IPS DF 6.9 (cell line): ENCODE results near the gene CAMK1D.

Experiments
- DNase-seq: peaks from one replicate; pipeline ENCODE4 v3.0.0-alpha.2; 2013; ENCODE audit warnings: low read depth, low spot score
- H3K27ac ChIP-seq: one replicate; pipeline ENCODE4 v1.5.1; 2013; ENCODE audit warnings: low read length, control low read depth
- H3K27me3 ChIP-seq: 2 replicates; pipeline ENCODE4 v1.6.1; 2013; ENCODE audit warnings: mild to moderate bottlenecking, low read length; ENCODE audit not compliant: control insufficient read depth, insufficient read depth
- H3K36me3 ChIP-seq: 2 replicates; pipeline ENCODE4 v1.6.1; 2013; ENCODE audit warnings: low read length; ENCODE audit not compliant: control insufficient read depth, insufficient read depth
- H3K4me1 ChIP-seq: 2 replicates; pipeline ENCODE4 v1.6.1; 2013; ENCODE audit warnings: low read length; ENCODE audit not compliant: control insufficient read depth, insufficient read depth
- H3K4me3 ChIP-seq: 2 replicates; pipeline ENCODE4 v1.5.1; 2013; ENCODE audit warnings: mild to moderate bottlenecking, low read length
- H3K9me3 ChIP-seq: 2 replicates; pipeline ENCODE4 v1.6.1; 2013; ENCODE audit warnings: low read length, inconsistent platforms; ENCODE audit not compliant: control insufficient read depth, insufficient read depth
- WGBS: extraction: QIAGEN DNeasy Blood & Tissue Kit; methylation state at CpG from one replicate; pipeline ENCODE4 v1.1.7; 2013; ENCODE audit warnings: mixed read lengths, missing lambda C conversion rate; ENCODE audit not compliant: insufficient read length, insufficient coverage; 5-methylcytosine and 5-hydroxymethylcytosine counted together

The CAMK1D gene

GRCh38 chr10:12387561-12388210, 38.3 kb downstream of the CAMK1D start:
- Histone ChIP-seq H3K4me1 (no peaks in the 10 kb centered on the region), H3K36me3 (no peaks in the 10 kb centered on the region), H3K27me3 (no peaks in the 10 kb centered on the region), H3K9me3 (no peaks in the 10 kb centered on the region), H3K4me3 (no peak overlapping the region), H3K27ac (no peak overlapping the region)
- WGBS: no CpG with 5 or more reads among the region's 15 CpGs
- DNase-seq: no peak

- Histone ChIP-seq H3K4me1 (no peaks in the 10 kb centered on the region), H3K27me3 (no peaks in the 10 kb centered on the region), H3K27ac (no peak overlapping the region), H3K4me3 (no peak overlapping the region), H3K36me3 (no peaks in the 10 kb centered on the region), H3K9me3 (no peaks in the 10 kb centered on the region)
- no peak for DNase-seq
- WGBS: no CpG with 5 or more reads among the region's 17 CpGs
These were observed 39.3 kb downstream of the CAMK1D start for GRCh38 chr10:12388671-12389070.

- no peak overlapping the region for H3K4me3 ChIP-seq
- no peak for DNase-seq
- H3K27me3 ChIP-seq: no peaks in the 10 kb centered on the region
- no peaks in the 10 kb centered on the region for H3K4me1 ChIP-seq
- no peaks in the 10 kb centered on the region for H3K36me3 ChIP-seq
- H3K27ac ChIP-seq: no peak overlapping the region
- H3K9me3 ChIP-seq: no peaks in the 10 kb centered on the region
- WGBS: no CpG with 5 or more reads among the region's 17 CpGs
These were observed 39.9 kb downstream of the CAMK1D start for GRCh38 chr10:12389154-12389734.

- no peak for DNase-seq
- no CpG with 5 or more reads among the region's 7 CpGs for WGBS
- Histone ChIP-seq H3K27me3 (no peaks in the 10 kb centered on the region), H3K4me1 (no peaks in the 10 kb centered on the region), H3K9me3 (no peaks in the 10 kb centered on the region), H3K36me3 (no peaks in the 10 kb centered on the region), H3K4me3 (no peak overlapping the region), H3K27ac (no peak overlapping the region)
These were observed 41.4 kb downstream of the CAMK1D start for GRCh38 chr10:12390733-12391132.

GRCh38 chr10:12391206-12391605, 41.9 kb downstream of the CAMK1D start:
- Histone ChIP-seq H3K9me3 (no peaks in the 10 kb centered on the region), H3K36me3 (no peaks in the 10 kb centered on the region), H3K27me3 (no peaks in the 10 kb centered on the region), H3K4me3 (no peak overlapping the region), H3K27ac (no peak overlapping the region), H3K4me1 (no peaks in the 10 kb centered on the region)
- DNase-seq: no peak
- WGBS: no CpG with 5 or more reads among the region's 7 CpGs

GRCh38 chr10:12393831-12394230, 44.5 kb downstream of the CAMK1D start:
- Histone ChIP-seq H3K36me3 (no peaks in the 10 kb centered on the region), H3K4me1 (no peaks in the 10 kb centered on the region; the same call in 1 of the 2 replicates), H3K4me3 (no peak overlapping the region), H3K27ac (no peak overlapping the region), H3K9me3 (no peaks in the 10 kb centered on the region), H3K27me3 (no peaks in the 10 kb centered on the region)
- no CpG with 5 or more reads among the region's 13 CpGs for WGBS
- DNase-seq: no peak

- Histone ChIP-seq H3K4me3 (no peak overlapping the region), H3K27me3 (no peaks in the 10 kb centered on the region), H3K9me3 (no peaks in the 10 kb centered on the region), H3K4me1 (no peaks in the 10 kb centered on the region; the same call in 1 of the 2 replicates), H3K36me3 (no peaks in the 10 kb centered on the region), H3K27ac (no peak overlapping the region)
- WGBS: no CpG with 5 or more reads among the region's 8 CpGs
- DNase-seq: no peak
These were observed 45.1 kb downstream of the CAMK1D start for GRCh38 chr10:12394241-12395033.

GRCh38 chr10:12396093-12396492, 46.7 kb downstream of the CAMK1D start:
- no peaks in the 10 kb centered on the region for H3K9me3 ChIP-seq
- H3K27me3 ChIP-seq: no peaks in the 10 kb centered on the region
- H3K27ac ChIP-seq: no peak overlapping the region
- no peak overlapping the region for H3K4me3 ChIP-seq
- no peak for DNase-seq
- no peaks in the 10 kb centered on the region for H3K36me3 ChIP-seq
- no peaks in the 10 kb centered on the region; the same call in 1 of the 2 replicates for H3K4me1 ChIP-seq
- no CpG with 5 or more reads among the region's 9 CpGs for WGBS

- H3K4me3 ChIP-seq: no peak overlapping the region
- H3K4me1 ChIP-seq: no peaks in the 10 kb centered on the region; the same call in 1 of the 2 replicates
- H3K36me3 ChIP-seq: no peaks in the 10 kb centered on the region
- no peak for DNase-seq
- no CpG with 5 or more reads among the region's 6 CpGs for WGBS
- H3K9me3 ChIP-seq: no peaks in the 10 kb centered on the region
- no peaks in the 10 kb centered on the region for H3K27me3 ChIP-seq
- H3K27ac ChIP-seq: no peak overlapping the region
These were observed 47.2 kb downstream of the CAMK1D start for GRCh38 chr10:12396567-12396966.

GRCh38 chr10:12397147-12397896, 48.0 kb downstream of the CAMK1D start:
- no peak for DNase-seq
- Histone ChIP-seq H3K4me3 (no peak overlapping the region), H3K9me3 (no peaks in the 10 kb centered on the region), H3K27ac (no peak overlapping the region), H3K36me3 (no peaks in the 10 kb centered on the region), H3K27me3 (no peaks in the 10 kb centered on the region), H3K4me1 (no peaks in the 10 kb centered on the region; the same call in 1 of the 2 replicates)
- no CpG with 5 or more reads among the region's 10 CpGs for WGBS
